ENCODE data around the gene TTC28.
A peak's percentile ranks its signal among the peaks of the same experiment; 100 is the strongest.

TTC28 gene

GRCh38 chr22:28009272-28009827 lies 670.3 kb downstream of the TTC28 start (continued):
- TF ChIP-seq ZBTB26 (tag by site-specific recombination; optimal IDR thresholded peaks at IDR 0.05) (no peak), ZNF19 (tag by site-specific recombination; IDR thresholded peaks at IDR 0.05; ENCODE audit: low read depth) (no peak), HOXA7 (CRISPR knock-in tag; IDR thresholded peaks at IDR 0.05; ENCODE audit: borderline replicate concordance) (no peak), ATF2 (tag by site-specific recombination; IDR thresholded peaks at IDR 0.05; ENCODE audit: low read depth) (no peak), ZNF335 (tag by site-specific recombination; conservative IDR thresholded peaks at IDR 0.05) (no peak), ZNF221 (tag by site-specific recombination; IDR thresholded peaks at IDR 0.05; ENCODE audit: borderline replicate concordance) (no peak), OVOL3 (tag by site-specific recombination; IDR thresholded peaks at IDR 0.05) (no peak), PRDM4 (tag by site-specific recombination; IDR thresholded peaks at IDR 0.05) (no peak), ZNF654 (tag by site-specific recombination; IDR thresholded peaks at IDR 0.05; ENCODE audit: low read depth) (peak; percentile 97), ZNF76 (tag by site-specific recombination; IDR thresholded peaks at IDR 0.05; ENCODE audit: borderline replicate concordance, low read depth) (no peak), ZNF660 (tag by site-specific recombination; IDR thresholded peaks at IDR 0.05) (peak; percentile 54; the same call in 1 of the 2 replicates), ZNF610 (tag by site-specific recombination; IDR thresholded peaks at IDR 0.05; ENCODE audit: borderline replicate concordance) (no peak), ZNF580 (tag by site-specific recombination; IDR thresholded peaks at IDR 0.05) (no peak), ZNF302 (tag by site-specific recombination; IDR thresholded peaks at IDR 0.05; ENCODE audit: low read depth) (no peak), ZNF791 (tag by site-specific recombination; IDR thresholded peaks at IDR 0.05) (no peak), ZNF214 (tag by site-specific recombination; IDR thresholded peaks at IDR 0.05; ENCODE audit: borderline replicate concordance) (no peak), ZNF148 (tag by site-specific recombination; IDR thresholded peaks at IDR 0.05; ENCODE audit: borderline replicate concordance) (no peak), ZNF830 (tag by site-specific recombination; IDR thresholded peaks at IDR 0.05; ENCODE audit: low read depth) (no peak), ZEB2 (tag by site-specific recombination; IDR thresholded peaks at IDR 0.05) (no peak; the same call in 1 of the 2 replicates), ZNF354C (tag by site-specific recombination; IDR thresholded peaks at IDR 0.05; ENCODE audit: borderline replicate concordance, low read depth) (no peak)

Measured in HEK293 (cell line).